COR-L47 (cell line): ENCODE measurements around the gene TMEM116.

Experiments
- DNase-seq: peaks from one replicate; lab custom pipeline; 2025; lab: John Stamatoyannopoulos, UW

TMEM116 gene

DNA sequence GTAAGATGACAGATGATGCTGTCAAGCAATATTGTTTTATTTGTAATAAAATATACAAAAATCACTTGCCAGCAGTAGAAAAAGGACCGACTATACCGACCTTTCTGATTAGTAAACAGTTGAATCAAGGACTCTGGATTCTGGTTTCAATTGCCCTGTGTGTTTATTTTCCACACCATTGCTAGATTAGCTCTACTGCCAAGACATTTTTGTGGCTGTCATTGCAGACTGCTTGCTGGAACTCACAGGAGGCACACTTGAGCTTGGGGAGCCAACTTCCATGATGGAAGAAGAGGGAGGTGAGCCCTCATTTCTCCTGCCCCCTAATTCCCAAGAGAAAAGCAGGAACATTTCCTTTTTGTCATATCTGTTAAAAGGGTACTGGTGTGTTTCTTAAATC is 119.7 kb downstream of the TMEM116 start:
- no peak for DNase-seq

DNA sequence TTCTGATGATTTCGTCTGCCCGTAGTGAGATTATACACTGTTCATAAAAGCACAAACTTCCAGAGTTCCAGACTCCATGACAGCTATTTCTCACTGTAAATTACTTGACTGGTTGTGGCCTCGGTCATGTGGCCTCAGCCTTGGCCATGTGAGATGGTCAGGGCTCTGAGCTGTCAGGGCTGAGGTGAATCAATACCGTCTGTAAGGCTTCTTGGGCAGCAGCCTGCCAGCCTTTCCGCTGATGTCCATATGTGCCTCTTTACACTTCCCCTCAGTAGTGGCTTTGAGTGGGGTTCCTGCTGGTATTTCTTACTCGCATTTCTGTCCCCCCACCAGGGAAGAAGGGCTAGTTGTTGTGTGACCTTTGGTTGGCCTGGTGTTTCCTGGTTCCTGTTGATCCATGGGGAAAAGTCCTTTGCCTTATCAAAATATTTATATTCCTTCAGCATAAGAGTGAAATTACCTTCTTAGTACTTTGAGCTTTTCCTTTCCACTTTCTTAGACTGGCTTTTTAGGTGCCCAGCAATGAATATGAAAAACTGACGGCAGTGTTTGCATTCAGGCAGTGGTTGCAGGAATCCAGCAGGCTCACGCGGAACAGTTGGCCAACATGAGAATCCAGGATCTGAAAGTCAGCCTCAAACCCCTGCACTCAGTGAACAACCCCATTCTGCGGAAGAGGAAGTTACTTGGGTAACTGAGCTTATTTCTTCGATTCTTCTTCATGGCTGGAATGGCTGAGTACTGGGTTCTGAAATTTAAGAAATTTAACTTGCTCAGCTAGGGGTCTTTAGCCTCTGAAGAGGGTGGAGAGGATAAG is 124.8 kb downstream of the TMEM116 start:
- DNase-seq, result no peak

DNA sequence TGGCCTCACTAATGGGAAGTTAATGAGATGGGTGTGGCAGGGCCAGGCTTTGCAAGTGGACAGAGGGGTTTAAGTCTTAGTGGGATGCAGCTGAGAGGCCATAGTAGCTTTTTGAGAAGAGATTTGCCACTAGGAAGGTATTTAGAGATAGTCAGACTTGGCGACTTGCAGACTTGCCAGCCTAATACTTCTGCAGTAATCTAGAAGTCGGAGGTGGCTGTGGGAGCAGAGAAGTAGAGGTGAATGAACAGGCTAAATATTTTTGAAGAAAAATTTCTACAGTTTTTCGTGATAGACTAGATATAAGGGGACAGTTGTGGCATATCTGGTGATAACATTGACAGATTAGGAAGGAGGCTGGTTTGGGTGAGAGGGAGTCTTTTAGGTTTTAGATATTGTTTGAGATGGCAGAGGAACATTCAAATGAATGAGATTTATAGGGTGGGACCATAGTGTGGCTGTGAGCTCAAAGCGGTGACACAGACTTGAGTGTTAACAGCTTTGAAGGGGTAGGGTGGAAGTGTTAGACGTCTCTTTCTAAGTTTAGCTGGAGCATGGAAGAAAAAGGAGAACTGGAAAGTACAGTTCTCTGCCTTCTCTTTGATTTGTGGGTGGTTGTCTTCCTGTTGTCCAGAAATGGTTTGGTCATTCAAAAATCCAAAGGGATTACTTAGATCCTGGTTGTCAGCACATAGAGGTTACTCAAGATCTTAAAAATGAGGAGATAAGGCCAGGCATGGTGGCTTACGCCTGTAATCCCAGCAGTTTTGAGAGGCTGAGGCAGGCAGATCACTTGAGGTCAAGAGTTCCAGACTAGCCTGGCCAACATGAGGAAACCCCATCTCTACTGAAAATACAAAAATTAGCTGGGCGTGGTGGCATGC is 126.1 kb downstream of the TMEM116 start:
- no peak for DNase-seq

DNA sequence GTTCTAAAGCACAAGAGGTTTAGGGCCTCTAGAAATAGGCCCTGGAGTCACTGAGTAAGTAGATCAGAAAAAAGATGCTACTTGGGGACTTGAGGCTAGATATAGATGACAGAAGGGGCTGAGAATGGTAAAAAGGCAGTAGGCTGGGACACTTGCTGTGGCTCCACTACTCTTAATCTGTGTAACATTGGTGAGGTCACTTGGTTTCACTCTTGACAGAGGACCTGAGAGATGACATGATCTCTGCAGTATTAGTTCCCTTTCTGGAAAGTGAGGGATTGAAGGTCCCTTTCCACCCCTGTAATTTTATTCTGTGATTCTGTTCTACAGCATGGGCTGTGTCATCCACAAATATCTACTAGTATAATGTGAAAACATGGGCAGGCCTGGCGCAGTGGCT is 131.2 kb downstream of the TMEM116 start:
- no peak for DNase-seq
